GM21526 (cell line): ENCODE results near the gene SLC15A5.

Experiments used
- ATAC-seq: cut with Tn5 transposase; IDR thresholded peaks from one replicate; pipeline ENCODE4 v1.9.1; 2021; ENCODE audit warnings: moderate library complexity; ENCODE audit not compliant: unreplicated experiment, low FRiP score

The SLC15A5 gene

DNA sequence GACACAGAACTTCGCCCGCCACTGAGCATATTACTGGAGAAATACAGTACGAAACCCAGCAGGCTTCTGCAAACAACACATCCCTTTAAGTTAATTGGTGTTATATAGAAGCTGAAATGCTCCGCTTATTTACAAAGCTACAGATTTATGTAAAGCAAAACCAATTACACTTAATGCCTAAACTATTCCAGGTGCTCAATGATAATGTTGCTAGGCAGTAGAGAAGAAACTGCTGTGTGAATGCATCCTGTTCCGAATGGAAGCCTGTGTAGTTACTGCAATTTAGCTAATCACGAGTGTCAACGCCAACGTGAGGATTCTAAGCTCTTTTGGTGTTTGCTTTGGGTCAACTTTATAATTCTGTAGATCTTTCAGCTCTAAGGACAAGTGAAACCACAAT is 89.8 kb downstream of the SLC15A5 start:
- no peak for ATAC-seq

DNA sequence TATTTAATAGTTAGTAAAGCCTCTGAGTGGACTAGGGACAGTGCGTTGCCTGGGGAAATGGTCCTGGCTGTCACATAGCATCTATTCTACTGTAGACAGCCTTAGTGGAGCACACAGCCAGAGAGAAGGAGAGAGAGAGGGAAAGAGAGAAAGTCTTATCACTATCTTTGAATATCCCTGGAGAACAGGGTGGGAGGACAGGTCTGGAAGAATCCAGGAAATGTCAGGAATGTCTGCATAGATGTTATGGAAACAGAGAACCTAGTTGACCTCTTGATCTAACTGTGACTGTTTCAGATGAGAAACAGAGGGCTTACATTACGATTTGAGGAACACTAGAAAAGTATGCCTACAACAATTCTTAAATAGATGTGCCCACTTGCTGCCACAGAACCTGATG is 92.8 kb downstream of the SLC15A5 start:
- no peak for ATAC-seq

DNA sequence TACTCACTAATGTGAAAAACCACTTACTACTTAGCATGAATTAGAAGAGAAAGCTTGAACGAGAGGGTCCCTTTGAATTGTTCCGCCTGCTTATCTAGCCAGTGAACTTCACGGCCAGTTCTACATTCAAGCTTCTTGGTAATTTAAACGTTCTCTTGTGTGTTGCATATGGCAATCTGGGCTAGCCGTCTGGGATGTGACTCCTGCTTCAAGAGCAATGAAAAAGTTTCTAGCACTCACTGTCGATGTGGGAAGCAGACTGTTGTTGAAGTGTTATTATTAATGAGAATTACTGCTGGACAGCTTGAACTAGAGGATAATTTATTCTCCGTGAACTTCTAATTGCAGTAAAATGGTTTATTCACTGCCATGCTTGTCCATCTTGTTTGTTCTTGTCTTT is 93.9 kb downstream of the SLC15A5 start:
- ATAC-seq = no peak

DNA sequence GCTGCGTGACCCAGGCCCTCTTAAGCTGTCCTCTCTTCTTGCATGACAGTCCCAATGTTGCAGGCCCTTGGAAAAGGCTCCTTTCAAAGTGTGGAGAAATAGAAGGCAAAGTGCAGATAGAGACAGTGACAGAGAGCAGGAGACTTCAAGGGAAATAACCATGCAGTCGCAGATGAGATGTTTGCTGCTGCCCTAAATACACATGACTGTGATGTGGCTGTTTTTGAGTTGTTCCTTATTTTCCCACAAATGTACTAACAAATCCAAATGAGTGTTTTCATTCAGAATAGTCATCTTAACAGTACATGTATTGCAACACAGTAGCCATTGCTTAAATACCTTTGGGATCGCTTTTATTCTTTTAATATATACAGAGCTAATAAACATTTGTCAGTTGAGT is 101.6 kb downstream of the SLC15A5 start:
- no peak for ATAC-seq

DNA sequence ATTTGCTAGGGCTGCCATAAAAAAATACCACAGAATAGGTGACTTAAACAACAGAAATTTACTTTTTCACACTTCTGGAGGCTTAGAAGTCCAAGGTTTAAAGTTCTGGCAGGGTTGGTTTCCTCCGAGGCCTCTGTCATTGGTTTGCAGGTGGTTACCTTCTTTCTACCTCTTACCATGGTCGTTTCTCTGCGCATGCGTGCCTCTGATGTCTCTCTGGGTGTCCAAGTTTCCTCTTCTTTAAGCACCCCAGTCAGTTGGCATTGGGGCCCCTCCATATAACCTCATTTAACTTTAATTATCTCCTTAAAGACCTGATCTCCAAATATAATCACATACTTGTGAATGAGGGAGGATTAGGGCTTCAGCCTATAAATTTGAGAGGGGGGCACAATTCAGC is 103.2 kb downstream of the SLC15A5 start:
- ATAC-seq = no peak

DNA sequence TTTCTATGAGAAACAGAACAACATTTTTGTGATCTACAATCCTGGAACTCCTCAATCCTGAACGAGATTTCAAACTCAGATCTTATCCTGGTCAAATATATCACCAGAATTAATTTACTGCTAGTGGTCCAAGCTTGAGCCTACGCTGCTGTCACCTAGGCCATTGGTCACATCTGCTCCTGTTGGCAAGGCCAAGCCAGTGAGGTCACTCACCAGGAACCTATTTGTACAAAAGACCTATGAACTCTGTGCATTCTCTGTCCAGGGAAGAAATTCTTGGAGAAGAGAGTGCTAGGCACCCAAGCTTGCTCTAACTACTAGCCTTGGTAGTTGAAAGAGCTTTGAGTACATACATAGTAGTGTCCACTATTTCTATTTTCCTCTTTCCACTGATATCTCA is 106.1 kb downstream of the SLC15A5 start:
- ATAC-seq = no peak

DNA sequence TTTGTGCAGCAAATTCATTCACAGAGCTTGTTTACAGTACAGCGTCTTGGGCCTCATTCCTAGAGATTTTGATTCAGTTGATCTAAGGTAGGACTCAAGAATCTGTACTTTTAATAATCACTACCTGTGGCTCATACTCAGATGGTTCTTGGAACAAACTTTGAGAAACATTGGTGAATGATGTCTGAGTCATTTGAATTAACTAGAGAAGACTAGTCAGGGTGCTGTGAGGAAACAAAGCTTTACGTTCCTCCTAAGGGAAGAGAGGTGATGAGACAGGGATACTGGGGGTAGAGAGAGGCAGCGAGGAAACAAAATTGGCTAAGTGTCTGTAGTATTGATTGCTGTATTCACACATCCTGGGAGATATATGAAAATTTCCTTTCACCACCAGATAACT is 109.4 kb downstream of the SLC15A5 start:
- no peak for ATAC-seq

DNA sequence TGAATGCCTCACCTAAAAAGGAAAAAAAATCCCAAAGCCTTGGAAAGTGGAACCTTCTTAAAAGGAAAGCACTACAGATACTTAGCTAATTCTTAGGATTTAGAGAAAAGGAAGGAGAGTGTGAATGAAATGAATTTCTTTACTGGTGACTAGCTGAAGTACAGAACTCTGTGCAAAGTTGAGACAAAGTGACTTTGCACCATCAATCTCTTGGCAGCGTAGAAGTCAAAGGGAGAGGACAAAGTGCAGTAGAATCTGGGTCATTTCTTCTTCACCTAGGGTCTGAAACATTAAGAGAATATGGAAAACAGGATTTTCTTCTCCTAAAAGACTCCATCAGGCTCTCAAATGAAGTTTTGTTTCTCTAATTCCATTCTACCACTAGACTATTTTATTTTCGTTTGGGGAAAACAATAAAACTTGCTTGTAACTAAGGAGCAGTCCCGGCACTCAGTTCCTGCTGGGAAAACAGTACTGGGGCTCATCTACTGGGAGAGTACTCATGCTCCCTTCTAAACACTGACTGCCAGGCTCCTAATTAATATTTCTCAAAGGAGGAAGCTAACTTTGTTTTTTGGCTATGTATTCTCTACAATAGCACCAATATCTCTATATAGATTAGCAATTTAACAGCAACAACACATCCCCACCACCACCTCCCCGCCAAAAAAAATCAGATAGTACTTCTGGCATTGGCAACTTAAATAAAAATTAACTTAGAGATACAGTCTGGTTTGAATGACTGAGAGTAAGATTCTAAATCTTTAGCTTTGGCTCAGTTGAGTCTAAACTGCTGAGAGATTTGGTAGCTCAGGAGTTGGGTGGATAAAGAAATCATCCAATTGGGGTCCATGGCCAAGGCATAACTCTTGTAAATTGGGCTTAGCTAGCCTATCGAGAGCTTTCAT is 110.7 kb downstream of the SLC15A5 start:
- no peak for ATAC-seq

GRCh38 chr12:16165506-16165905 is 112.0 kb downstream of the SLC15A5 start:
- no peak for ATAC-seq

GRCh38 chr12:16163901-16164300 is 113.6 kb downstream of the SLC15A5 start:
- no peak for ATAC-seq

GRCh38 chr12:16163146-16163545 is 114.3 kb downstream of the SLC15A5 start:
- no peak for ATAC-seq

- ATAC-seq = no peak
Measured at GRCh38 chr12:16159571-16159970, 117.9 kb downstream of the SLC15A5 start.

DNA sequence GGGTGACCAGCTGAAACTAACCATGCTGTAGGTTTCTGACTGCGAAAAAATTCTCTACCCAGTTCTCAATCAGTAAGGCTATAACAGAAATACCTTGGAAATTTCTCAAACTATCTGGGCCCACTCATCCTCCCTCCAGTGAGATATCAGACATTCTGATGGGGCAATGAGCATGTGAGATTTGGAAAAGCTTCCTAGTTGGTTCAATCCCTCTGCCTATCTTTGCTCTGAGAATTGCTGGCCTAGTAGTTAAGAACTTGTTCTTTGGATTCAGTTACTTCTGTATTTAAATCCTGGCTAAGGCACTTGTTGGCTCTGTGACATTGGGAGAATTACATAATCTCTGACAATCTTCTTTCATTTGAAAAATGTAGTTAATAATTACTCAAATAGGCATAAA is 119.4 kb downstream of the SLC15A5 start:
- ATAC-seq = no peak

DNA sequence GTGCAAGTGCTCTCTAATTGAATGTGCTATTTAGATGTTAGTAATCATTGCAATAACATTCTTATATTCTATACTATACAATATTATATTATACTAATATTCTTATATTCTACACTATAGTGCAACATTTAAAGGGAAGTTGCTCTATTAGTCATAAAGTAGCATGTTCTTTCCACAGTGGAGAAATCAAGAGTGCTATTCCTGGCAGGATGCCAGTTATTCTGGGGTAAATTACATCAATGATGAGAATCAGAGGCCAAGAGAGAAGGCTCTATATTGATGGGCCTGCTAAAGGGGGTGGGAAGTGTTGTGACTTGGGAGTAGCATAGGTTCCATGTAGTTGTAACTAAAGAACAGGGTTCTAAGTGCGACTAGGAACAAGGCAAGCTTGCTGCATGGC is 121.5 kb downstream of the SLC15A5 start:
- no peak for ATAC-seq

GRCh38 chr12:16154990-16155389 is 122.5 kb downstream of the SLC15A5 start:
- no peak for ATAC-seq

- no peak for ATAC-seq
Measured at GRCh38 chr12:16152885-16153673, 124.4 kb downstream of the SLC15A5 start.

DNA sequence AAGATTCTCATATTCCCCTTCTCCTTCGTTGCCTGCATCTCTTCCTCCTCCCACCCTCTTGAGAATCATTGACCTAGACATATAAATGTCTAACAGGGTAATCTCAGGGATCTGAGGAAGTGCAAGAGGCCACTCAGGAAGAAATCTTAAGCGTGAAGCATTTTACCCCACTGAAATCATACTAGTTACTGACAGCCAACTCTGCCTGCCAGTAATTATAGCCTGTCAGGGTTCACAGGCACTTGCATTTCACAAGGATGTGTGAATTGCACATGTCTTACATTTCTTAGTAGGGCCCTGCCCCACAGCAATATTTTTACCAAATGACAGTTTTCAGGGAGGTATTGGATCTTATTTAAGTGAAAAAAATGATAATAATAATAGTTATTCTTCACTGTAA is 127.2 kb downstream of the SLC15A5 start:
- no peak for ATAC-seq

DNA sequence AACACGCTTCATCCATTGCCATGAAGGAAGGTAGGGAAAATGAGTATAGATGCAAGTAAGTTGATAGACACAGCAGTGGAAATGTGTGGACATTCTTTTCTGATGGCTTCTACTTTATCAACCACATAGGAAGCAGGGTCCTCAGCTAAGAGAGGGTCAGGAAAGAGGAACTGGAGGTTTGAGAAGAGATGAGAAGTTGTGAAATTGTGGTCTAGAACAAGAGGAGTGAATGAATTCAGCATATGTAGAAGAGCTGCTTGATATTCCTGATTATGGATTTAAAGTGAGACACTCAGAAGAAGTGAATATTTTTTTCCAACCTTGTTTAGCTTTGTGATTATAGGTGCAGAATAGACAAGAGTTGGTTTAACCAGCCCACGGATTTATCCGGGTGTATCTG is 128.5 kb downstream of the SLC15A5 start:
- ATAC-seq = no peak
